Psoas muscle (tissue), 8 donors: ENCODE measurements around the gene ATIC. TPM values are rescaled to one million over a fixed set of nuclear protein-coding genes. Genes with fewer than 3 reads are reported as not detected.

ENCODE experiments used
- ATAC-seq, 4 donors: fragments of 200-7000 bp; cut with Tn5 transposase; one replicate each; pipeline ENCODE4 v1.9.1; 2020; ENCODE audit warnings: moderate library complexity in 3 of 4, mild to moderate bottlenecking in 2 of 4
- DNase-seq, 2 donors: peaks; one replicate each; pipeline ENCODE4 v3.0.0-alpha.2; 2020
- H3K27ac ChIP-seq: fragments of 200-600 bp; one replicate; pipeline ENCODE4 v1.8.0; 2022
- H3K27me3 ChIP-seq, 3 donors: fragments of 200-600 bp in 1 of 3; one replicate each; pipeline versions ENCODE4 v1.6.1 to v1.8.0; 2013 to 2022; ENCODE audit warnings: low read length in 2 of 3, mild to moderate bottlenecking in 2 of 3, moderate library complexity in 1 of 3; ENCODE audit not compliant: insufficient read depth in 3 of 3
- H3K36me3 ChIP-seq, 2 donors: fragments of 200-600 bp in 1 of 2; one replicate each; pipeline versions ENCODE4 v1.6.1 to v1.8.0; 2013 to 2022; ENCODE audit warnings: low read depth in 1 of 2, mild to moderate bottlenecking in 1 of 2, moderate library complexity in 1 of 2; ENCODE audit not compliant: insufficient read depth in 1 of 2
- H3K4me1 ChIP-seq: fragments of 200-600 bp; one replicate; pipeline ENCODE4 v1.8.0; 2022
- H3K4me3 ChIP-seq: fragments of 200-600 bp; one replicate; pipeline ENCODE4 v1.8.0; 2022; ENCODE audit warnings: mild to moderate bottlenecking
- H3K9me3 ChIP-seq: fragments of 200-600 bp; one replicate; pipeline ENCODE4 v1.8.0; 2022
- CTCF ChIP-seq: fragments of 200-600 bp; IDR thresholded peaks from one replicate; pipeline ENCODE4 v1.8.0; 2022; ENCODE audit warnings: antibody characterized with exemption
- WGBS, 3 donors: extraction: QIAGEN DNeasy Blood & Tissue Kit; methylation state at CpG; one replicate each; pipeline versions ENCODE4 v1.1.6 to v1.1.7; 2013; 5-methylcytosine and 5-hydroxymethylcytosine counted together
- intact Hi-C, 2 donors: fragments of 100-400 bp; cut with DNase I; formaldehyde crosslinking; loops; one replicate each; pipeline versions ENCODE4 v1.11.0 to v1.14.2; 2022
- polyA plus RNA-seq, 3 donors: library from polyadenylated mRNA; stranded (reverse); fragments of 200-250 nt; gene quantifications; one replicate each; pipeline ENCODE4 v1.2.3, GENCODE V29; 2013
- total RNA-seq, 4 donors: library from RNA; stranded (reverse); fragmentation: NEBNext Ultra II Directional in 2 of 4; extraction: Animal tissue kit (Norgen Biotek cat#: 25700) in 2 of 4; gene quantifications; one replicate each; pipeline versions ENCODE4 v1.2.1 to v1.2.4, GENCODE V29; 2021 to 2023
- donor health status: healthy with polysubstance abuse.
- donor health status: DM: no; HTN: no; CAD: no; lungs with moderate emphysema.
- donor health status: Bipolar disorder and iron deficiency.
- donor health status: healthy.
- donor health status: DM: yes; HTN: yes; CAD: no.
- donor health status: DM: no; HTN: no; CAD: no.
- donor health status: DM: no; HTN: no; CAD: no.
- donor health status: DM: yes; HTN: yes; CAD: no.

Gene ATIC
- total and polyA plus RNA-seq, 7 donors, result 50.9 to 147 (median 83.8) TPM

GRCh38 chr2:215316336-215316735, 4.5 kb downstream of the ATIC start:
- H3K27me3 ChIP-seq, result no peaks in the 10 kb centered on the region
- peaks cover 0 to 74% of the 10 kb centered on the region in 2 donors for H3K36me3 ChIP-seq
- peaks cover 8% of the 10 kb centered on the region for H3K4me1 ChIP-seq
- no peak overlapping the region for H3K27ac ChIP-seq
- H3K4me3 ChIP-seq, result no peak overlapping the region
- DNase-seq (no peak), ATAC-seq (no peak)
- intact Hi-C loops, result no loop called here
- 78 to 83% (median 82%) methylated on average over 2 of the region's 2 CpGs for WGBS, 3 donors
- no peak for TF ChIP-seq CTCF
- H3K9me3 ChIP-seq, result no peaks in the 10 kb centered on the region

GRCh38 chr2:215319500-215319899, 7.6 kb downstream of the ATIC start:
- no peak overlapping the region for H3K27ac ChIP-seq
- H3K4me1 ChIP-seq, result no peaks in the 10 kb centered on the region
- no peak for ATAC-seq
- no peak for DNase-seq
- intact Hi-C loops, result no loop called here
- H3K36me3 ChIP-seq, result peaks cover 0 to 79% of the 10 kb centered on the region in 2 donors
- no peaks in the 10 kb centered on the region for H3K9me3 ChIP-seq
- WGBS, 3 donors, result 96 to 98% (median 98%) methylated on average over 5 of the region's 5 CpGs
- no peaks in the 10 kb centered on the region for H3K27me3 ChIP-seq
- H3K4me3 ChIP-seq, result no peak overlapping the region
- no peak for TF ChIP-seq CTCF

GRCh38 chr2:215320102-215320501, 8.2 kb downstream of the ATIC start:
- Histone ChIP-seq H3K4me1 (no peaks in the 10 kb centered on the region), H3K4me3 (no peak overlapping the region), H3K27me3 (no peaks in the 10 kb centered on the region), H3K27ac (no peak overlapping the region), H3K36me3 (peaks cover 0 to 73% of the 10 kb centered on the region in 2 donors), H3K9me3 (no peaks in the 10 kb centered on the region)
- no peak for ATAC-seq
- no peak for DNase-seq
- 90 to 96% (median 92%) methylated on average over 3 of the region's 3 CpGs for WGBS, 3 donors
- intact Hi-C loops, result no loop called here
- TF ChIP-seq CTCF, result no peak

- ATAC-seq, result no peak
- Histone ChIP-seq H3K4me1 (no peaks in the 10 kb centered on the region), H3K27ac (no peak overlapping the region), H3K4me3 (no peak overlapping the region), H3K9me3 (no peaks in the 10 kb centered on the region), H3K27me3 (no peaks in the 10 kb centered on the region), H3K36me3 (peaks cover 0 to 74% of the 10 kb centered on the region in 2 donors)
- no peak for DNase-seq
- WGBS, 3 donors, result 85 to 89% (median 87%) methylated on average over 7 of the region's 7 CpGs
- no peak for TF ChIP-seq CTCF
- intact Hi-C loops, result no loop called here
Observed at GRCh38 chr2:215320679-215321078, 8.8 kb downstream of the ATIC start.

- ATAC-seq (no peak), DNase-seq (no peak)
- no peak overlapping the region for H3K4me3 ChIP-seq
- no peak for TF ChIP-seq CTCF
- H3K4me1 ChIP-seq, result no peaks in the 10 kb centered on the region
- WGBS, 3 donors, result 61 to 75% (median 73%) methylated on average over 6 of the region's 6 CpGs
- peaks cover 9 to 67% of the 10 kb centered on the region in 2 donors for H3K36me3 ChIP-seq
- intact Hi-C loops, result no loop called here
- no peak overlapping the region for H3K27ac ChIP-seq
- no peaks in the 10 kb centered on the region for H3K27me3 ChIP-seq
- H3K9me3 ChIP-seq, result no peaks in the 10 kb centered on the region
Observed at GRCh38 chr2:215324811-215325210, 13.0 kb downstream of the ATIC start.
